NT2/D1 (cell line): ENCODE results near the gene MEF2C.

ENCODE experiments used
- DNase-seq: peaks from one replicate; pipeline ENCODE4 v3.0.0-alpha.2; 2011; ENCODE audit warnings: low read depth, low spot score
- H3K27me3 ChIP-seq: 2 replicates; pipeline ENCODE4 v1.6.0; 2011; ENCODE audit warnings: mild to moderate bottlenecking; ENCODE audit not compliant: insufficient read length, insufficient read depth
- H3K36me3 ChIP-seq: 2 replicates; pipeline ENCODE4 v1.6.1; 2011; ENCODE audit warnings: mild to moderate bottlenecking, low read length, mixed read lengths; ENCODE audit not compliant: insufficient read depth, insufficient read length
- H3K4me1 ChIP-seq: 2 replicates; pipeline ENCODE4 v1.5.1; 2011; ENCODE audit not compliant: insufficient read depth, insufficient read length
- H3K4me3 ChIP-seq: 2 replicates; pipeline ENCODE4 v1.5.1; 2011; ENCODE audit warnings: low read depth; ENCODE audit not compliant: insufficient read length
- H3K9ac ChIP-seq: 2 replicates; pipeline ENCODE4 v1.6.0; 2011; ENCODE audit warnings: low read depth; ENCODE audit not compliant: insufficient read length
- H3K9me3 ChIP-seq: 2 replicates; pipeline ENCODE4 v1.5.1; 2011; ENCODE audit warnings: mild to moderate bottlenecking, low read length; ENCODE audit not compliant: insufficient read depth
- SUZ12 ChIP-seq: IDR thresholded peaks from 2 replicates; pipeline ENCODE4 v1.6.1; 2011; ENCODE audit not compliant: insufficient read length, insufficient read depth; ENCODE audit errors: extremely low read depth
- YY1 ChIP-seq: IDR thresholded peaks from 2 replicates; pipeline ENCODE4 v1.6.1; 2011; ENCODE audit not compliant: insufficient read length, insufficient read depth
- ZNF274 ChIP-seq: IDR thresholded peaks from 2 replicates; pipeline ENCODE4 v1.6.1; 2011; ENCODE audit warnings: mild to moderate bottlenecking, low read depth, low read length

MEF2C gene

GRCh38 chr5:88770276-88771257 lies 112.4 kb downstream of the MEF2C start:
- no peaks in the 10 kb centered on the region for H3K36me3 ChIP-seq

DNA sequence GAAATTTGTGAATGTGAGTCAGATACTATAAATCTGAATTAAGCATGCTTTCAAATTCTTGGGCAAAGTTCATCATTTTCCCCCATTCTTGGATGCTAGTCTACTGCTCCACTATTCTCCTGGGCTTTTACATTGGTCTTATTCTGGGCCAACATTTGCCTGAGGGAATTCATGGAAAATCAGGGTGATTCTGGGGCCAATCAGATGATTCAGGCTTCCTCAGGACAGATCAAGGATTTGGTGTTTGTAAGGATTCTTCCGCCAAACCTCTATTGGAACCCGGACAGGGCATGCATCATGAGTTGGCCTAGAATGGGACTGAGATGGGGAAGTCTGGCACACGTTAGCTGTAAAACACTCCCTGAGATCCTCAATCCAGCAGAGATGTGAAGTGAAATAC lies 113.8 kb downstream of the MEF2C start:
- TF ChIP-seq YY1, result no peak
- H3K36me3 ChIP-seq, result no peaks in the 10 kb centered on the region
- H3K27me3 ChIP-seq, result no peaks in the 10 kb centered on the region
- no peak overlapping the region for H3K9ac ChIP-seq
- no peak for DNase-seq
- H3K4me3 ChIP-seq, result no peak overlapping the region
- H3K4me1 ChIP-seq, result no peaks in the 10 kb centered on the region
- no peaks in the 10 kb centered on the region for H3K9me3 ChIP-seq

More at GRCh38 chr5:88770276-88771257, 112.4 kb downstream of the MEF2C start:
- DNase-seq, result no peak
- Histone ChIP-seq H3K4me3 (no peak overlapping the region), H3K9me3 (no peaks in the 10 kb centered on the region), H3K4me1 (no peaks in the 10 kb centered on the region), H3K9ac (no peak overlapping the region), H3K27me3 (no peaks in the 10 kb centered on the region)
- TF ChIP-seq YY1 (no peak), ZNF274 (no peak), SUZ12 (no peak)

GRCh38 chr5:88768411-88768810 lies 114.6 kb downstream of the MEF2C start:
- TF ChIP-seq SUZ12 (no peak), ZNF274 (no peak), YY1 (no peak)
- H3K4me3 ChIP-seq, result no peak overlapping the region
- DNase-seq, result no peak
- no peak overlapping the region for H3K9ac ChIP-seq
- no peaks in the 10 kb centered on the region for H3K4me1 ChIP-seq
- H3K27me3 ChIP-seq, result no peaks in the 10 kb centered on the region
- no peaks in the 10 kb centered on the region for H3K36me3 ChIP-seq
- no peaks in the 10 kb centered on the region for H3K9me3 ChIP-seq

GRCh38 chr5:88765798-88766197 lies 117.2 kb downstream of the MEF2C start:
- no peaks in the 10 kb centered on the region for H3K9me3 ChIP-seq
- H3K27me3 ChIP-seq, result no peaks in the 10 kb centered on the region
- no peaks in the 10 kb centered on the region for H3K4me1 ChIP-seq
- DNase-seq, result no peak
- no peak overlapping the region for H3K9ac ChIP-seq
- no peaks in the 10 kb centered on the region for H3K36me3 ChIP-seq
- H3K4me3 ChIP-seq, result no peak overlapping the region
- no peak for TF ChIP-seq YY1
- TF ChIP-seq ZNF274, result no peak
- TF ChIP-seq SUZ12, result no peak

DNA sequence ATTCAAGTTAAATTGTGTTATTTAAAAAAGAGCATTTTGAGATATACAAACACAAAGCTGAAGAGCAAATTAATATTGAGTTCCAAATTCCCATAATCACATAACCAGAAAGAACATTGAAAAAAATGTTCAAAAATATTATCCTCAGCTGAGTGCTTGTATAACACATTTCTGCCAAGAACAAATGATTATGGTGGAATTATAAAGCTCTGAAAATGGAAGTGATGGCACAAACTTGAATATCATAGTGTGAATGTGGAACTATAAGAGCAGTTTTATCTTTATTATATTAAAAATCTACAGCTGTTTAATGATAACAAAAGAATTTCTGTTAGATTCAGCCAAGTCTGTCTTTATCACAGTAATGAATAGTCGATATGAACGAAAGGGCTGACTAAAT lies 117.8 kb downstream of the MEF2C start:
- Histone ChIP-seq H3K4me1 (no peaks in the 10 kb centered on the region), H3K27me3 (no peaks in the 10 kb centered on the region), H3K9ac (no peak overlapping the region), H3K9me3 (no peaks in the 10 kb centered on the region), H3K4me3 (no peak overlapping the region), H3K36me3 (no peaks in the 10 kb centered on the region)
- no peak for DNase-seq
- TF ChIP-seq YY1 (no peak), SUZ12 (no peak), ZNF274 (no peak)

GRCh38 chr5:88761939-88762338 lies 121.0 kb downstream of the MEF2C start:
- no peaks in the 10 kb centered on the region for H3K4me1 ChIP-seq
- no peak for DNase-seq
- no peak for TF ChIP-seq ZNF274
- no peak for TF ChIP-seq YY1
- no peak for TF ChIP-seq SUZ12
- no peaks in the 10 kb centered on the region for H3K36me3 ChIP-seq
- no peak overlapping the region for H3K9ac ChIP-seq
- H3K4me3 ChIP-seq, result no peak overlapping the region
- H3K9me3 ChIP-seq, result no peaks in the 10 kb centered on the region
- no peaks in the 10 kb centered on the region for H3K27me3 ChIP-seq

DNA sequence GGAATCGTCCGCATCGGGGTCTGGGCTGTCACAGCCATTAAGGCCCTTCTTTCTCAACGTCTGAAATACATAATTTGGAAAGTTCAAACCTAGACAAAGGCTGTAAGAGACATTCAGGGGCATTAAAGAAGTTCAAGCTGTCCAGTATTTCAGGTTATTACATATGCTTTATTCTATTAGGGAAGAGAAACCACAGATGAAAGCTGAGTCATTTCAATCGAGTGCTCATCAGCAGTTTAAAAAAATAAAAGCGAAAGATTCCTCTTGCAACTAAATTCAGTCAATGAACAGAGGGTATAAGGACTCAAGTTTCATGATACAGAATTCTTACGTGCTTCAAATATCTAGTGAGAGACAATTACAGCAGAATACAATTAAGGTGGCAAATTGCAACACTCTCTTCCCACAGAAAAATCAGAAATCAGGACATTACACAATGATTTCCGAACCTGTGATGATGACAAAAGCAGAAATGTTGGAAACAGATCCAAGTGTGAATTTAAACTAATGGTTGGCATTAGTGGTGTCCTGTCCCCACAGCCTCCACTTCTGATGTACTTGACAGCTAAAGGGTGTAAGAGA lies 121.6 kb downstream of the MEF2C start:
- Histone ChIP-seq H3K36me3 (no peaks in the 10 kb centered on the region), H3K4me3 (no peak overlapping the region), H3K4me1 (no peaks in the 10 kb centered on the region), H3K9ac (no peak overlapping the region), H3K27me3 (no peaks in the 10 kb centered on the region), H3K9me3 (no peaks in the 10 kb centered on the region)
- TF ChIP-seq ZNF274 (no peak), YY1 (no peak), SUZ12 (no peak)
- no peak for DNase-seq
